ENCODE data around the gene UBE2M.
"Not testable (repeated sequence)": the region's sequence is repeated elsewhere in the genome, so short reads cannot be mapped to it uniquely, and the experiment has no call there.

The UBE2M gene

GRCh38 chr19:58544591-58545285, 13.7 kb downstream of the UBE2M start:
- Histone ChIP-seq H2AFZ (ENCODE audit: low read length) (no peak overlapping the region), H3K79me2 (ENCODE audit: insufficient read depth, low read length) (peaks cover 52% of the 10 kb centered on the region), H3F3A (ENCODE audit: low read depth) (peaks cover 4% of the 10 kb centered on the region), H3K9me2 (replicated peaks; ENCODE audit: low read depth, low read length) (no peaks in the 10 kb centered on the region), H3K9me3 (ENCODE audit: insufficient read depth, low read depth, low read length) (no peaks in the 10 kb centered on the region), H3K27me3 (ENCODE audit: insufficient read depth, low read length, poor library complexity, severe bottlenecking) (no peaks in the 10 kb centered on the region), H3K4me3 (ENCODE audit: low read length, poor library complexity, severe bottlenecking) (peak overlapping the region; percentile 96), H3K36me3 (ENCODE audit: insufficient read depth, low read length) (peaks cover 37% of the 10 kb centered on the region), H3K9ac (ENCODE audit: low read depth, low read length, poor library complexity, severe bottlenecking) (peak overlapping the region; percentile 93), H4K20me1 (ENCODE audit: insufficient read depth, low read length, poor library complexity, severe bottlenecking) (peaks cover 52% of the 10 kb centered on the region), H3K4me2 (ENCODE audit: low read depth, low read length, poor library complexity, severe bottlenecking) (peak overlapping the region; percentile 97), H3K4me1 (ENCODE audit: insufficient read depth, low read length, poor library complexity, severe bottlenecking) (peaks cover 27% of the 10 kb centered on the region)
- TF ChIP-seq CTCF (conservative IDR thresholded peaks at IDR 0.05; ENCODE audit: low read length) (no peak), EZH2phosphoT487 (IDR thresholded peaks at IDR 0.05; ENCODE audit: borderline replicate concordance) (no peak)

GRCh38 chr19:58543826-58544590, 14.4 kb downstream of the UBE2M start, which contains the start of gene TRIM28:
TSS of gene TRIM28 (plus strand) at chr19:58544064. CDS start at chr19:58544758, 694 bp downstream.
- Histone ChIP-seq H4K20me1 (ENCODE audit: insufficient read depth, low read length, poor library complexity, severe bottlenecking) (peaks cover 44% of the 10 kb centered on the region), H3K9me2 (replicated peaks; ENCODE audit: low read depth, low read length) (no peaks in the 10 kb centered on the region), H3K4me1 (ENCODE audit: insufficient read depth, low read length, poor library complexity, severe bottlenecking) (peaks cover 30% of the 10 kb centered on the region), H2AFZ (ENCODE audit: low read length) (peak within 1 kb of the TSS; percentile 44), H3K79me2 (ENCODE audit: insufficient read depth, low read length) (peaks cover 45% of the 10 kb centered on the region), H3K36me3 (ENCODE audit: insufficient read depth, low read length) (peaks cover 30% of the 10 kb centered on the region), H3K4me2 (ENCODE audit: low read depth, low read length, poor library complexity, severe bottlenecking) (peak within 1 kb of the TSS; percentile 97), H3F3A (ENCODE audit: low read depth) (peaks cover 4% of the 10 kb centered on the region), H3K9me3 (ENCODE audit: insufficient read depth, low read depth, low read length) (no peaks in the 10 kb centered on the region), H3K9ac (ENCODE audit: low read depth, low read length, poor library complexity, severe bottlenecking) (peak within 1 kb of the TSS; percentile 93), H3K27me3 (ENCODE audit: insufficient read depth, low read length, poor library complexity, severe bottlenecking) (no peaks in the 10 kb centered on the region), H3K4me3 (ENCODE audit: low read length, poor library complexity, severe bottlenecking) (peak within 1 kb of the TSS; percentile 96)
- TF ChIP-seq CTCF (conservative IDR thresholded peaks at IDR 0.05; ENCODE audit: low read length) (no peak), EZH2phosphoT487 (IDR thresholded peaks at IDR 0.05; ENCODE audit: borderline replicate concordance) (no peak)

GRCh38 chr19:58542641-58543372, 15.6 kb downstream of the UBE2M start:
- Histone ChIP-seq H3K4me3 (ENCODE audit: low read length, poor library complexity, severe bottlenecking) (peak overlapping the region; percentile 96), H4K20me1 (ENCODE audit: insufficient read depth, low read length, poor library complexity, severe bottlenecking) (peaks cover 32% of the 10 kb centered on the region), H3K36me3 (ENCODE audit: insufficient read depth, low read length) (peaks cover 18% of the 10 kb centered on the region; the same call in 1 of the 2 replicates), H3K79me2 (ENCODE audit: insufficient read depth, low read length) (peaks cover 33% of the 10 kb centered on the region), H3K4me1 (ENCODE audit: insufficient read depth, low read length, poor library complexity, severe bottlenecking) (peaks cover 34% of the 10 kb centered on the region), H3K4me2 (ENCODE audit: low read depth, low read length, poor library complexity, severe bottlenecking) (peak overlapping the region; percentile 71), H3K9ac (ENCODE audit: low read depth, low read length, poor library complexity, severe bottlenecking) (peak overlapping the region; percentile 76)
- not testable (repeated sequence) for H3K9me3 ChIP-seq (ENCODE audit: insufficient read depth, low read depth, low read length); H3K27me3 ChIP-seq (ENCODE audit: insufficient read depth, low read length, poor library complexity, severe bottlenecking); H2AFZ ChIP-seq (ENCODE audit: low read length); H3K9me2 ChIP-seq (replicated peaks; ENCODE audit: low read depth, low read length); H3F3A ChIP-seq (ENCODE audit: low read depth)

GRCh38 chr19:58539169-58539559, 19.2 kb downstream of the UBE2M start:
- Histone ChIP-seq H3K4me1 (ENCODE audit: insufficient read depth, low read length, poor library complexity, severe bottlenecking) (peaks cover 16% of the 10 kb centered on the region), H3K4me2 (ENCODE audit: low read depth, low read length, poor library complexity, severe bottlenecking) (peak overlapping the region; percentile 79), H3K9ac (ENCODE audit: low read depth, low read length, poor library complexity, severe bottlenecking) (peak overlapping the region; percentile 78), H3K4me3 (ENCODE audit: low read length, poor library complexity, severe bottlenecking) (peak overlapping the region; percentile 73)
- H3K27me3 ChIP-seq (ENCODE audit: insufficient read depth, low read length, poor library complexity, severe bottlenecking); H3K9me2 ChIP-seq (replicated peaks; ENCODE audit: low read depth, low read length); H3F3A ChIP-seq (ENCODE audit: low read depth); H4K20me1 ChIP-seq (ENCODE audit: insufficient read depth, low read length, poor library complexity, severe bottlenecking); H3K36me3 ChIP-seq (ENCODE audit: insufficient read depth, low read length); H3K9me3 ChIP-seq (ENCODE audit: insufficient read depth, low read depth, low read length); H2AFZ ChIP-seq (ENCODE audit: low read length); H3K79me2 ChIP-seq (ENCODE audit: insufficient read depth, low read length): not testable (repeated sequence)

Data from Loucy (cell line).